K562 (cell line): ENCODE results near the gene INSIG1. TPM values are rescaled to one million over a fixed set of nuclear protein-coding genes. Genes with fewer than 3 reads are reported as not detected.

Source experiments
- ATAC-seq: fragments of 200-7000 bp; cut with Tn5 transposase; 3 replicates; pipeline ENCODE4 v1.9.1; 2020; ENCODE audit warnings: moderate library complexity
- BruUV-seq: library from RNA; stranded (reverse); fragments of 400-500 nt; replicated peaks from 2 replicates; lab custom pipeline; 2021; lab: Mats Ljungman, UMichigan
- CTCF ChIA-PET: fragments of 300-600 bp; formaldehyde crosslinking; extraction: SDS; loops from one replicate; lab custom pipeline; 2021; ENCODE audit warnings: low intra/inter-chr PET ratio; lab: Yijun Ruan, JAX
- POLR2A ChIA-PET: fragments of 300-600, 350-650 bp; sonication (Branson Sonifier 250); formaldehyde crosslinking; extraction: SDS; loops from one replicate; lab custom pipeline; 2021; ENCODE audit warnings: antibody characterized with exemption, inconsistent platforms; lab: Yijun Ruan, JAX
- DNase-seq, 4 experiments: peaks; one replicate each; pipeline versions ENCODE4 v3.0.0 to v3.0.0-alpha.2; 2011 to 2018; ENCODE audit warnings: low spot score in 3 of 4, mixed read lengths in 3 of 4; ENCODE audit errors: extremely low read depth in 1 of 4
- FAIRE-seq: peaks from 2 replicates; lab custom pipeline; 2011; peaks lifted over from hg19 to GRCh38; lab: Jason Lieb, UNC
- H2AFZ ChIP-seq: 2 replicates; pipeline ENCODE4 v1.6.0; 2011; ENCODE audit warnings: low read depth, low read length, control low read depth, inconsistent platforms
- H3K27ac ChIP-seq: fragments of 200-600 bp; 3 replicates; pipeline ENCODE4 v1.8.0; 2011; ENCODE audit warnings: low read depth, mild to moderate bottlenecking, control low read depth, inconsistent platforms, low read length, moderate library complexity, mixed read lengths; ENCODE audit errors: extremely low read depth
- H3K27me3 ChIP-seq, 2 experiments: fragments of 300-600 bp in 1 of 2; 2 replicates in 1 of 2; 3 replicates in 1 of 2; pipeline versions ENCODE4 v1.6.0 to v1.8.0; 2011; ENCODE audit warnings: inconsistent platforms in 2 of 2, low read length in 2 of 2, mild to moderate bottlenecking in 1 of 2, mixed read lengths in 1 of 2, moderate library complexity in 1 of 2; ENCODE audit not compliant: control insufficient read depth in 2 of 2, insufficient read depth in 2 of 2
- H3K36me3 ChIP-seq: fragments of 300-600 bp; 3 replicates; pipeline ENCODE4 v1.8.0; 2011; ENCODE audit warnings: mild to moderate bottlenecking, low read length, inconsistent platforms; ENCODE audit not compliant: control insufficient read depth, insufficient read depth
- H3K4me1 ChIP-seq, 2 experiments: fragments of 200-600 bp in 1 of 2; replicated peaks in 1 of 2; 2 replicates in 1 of 2; 3 replicates in 1 of 2; pipeline versions ENCODE4 v1.5.1 to v1.8.0; 2011; ENCODE audit warnings: inconsistent platforms in 2 of 2, low read length in 2 of 2, mild to moderate bottlenecking in 1 of 2, mixed read lengths in 1 of 2, moderate library complexity in 1 of 2; ENCODE audit not compliant: control insufficient read depth in 2 of 2, insufficient read depth in 2 of 2
- H3K4me2 ChIP-seq: 2 replicates; pipeline ENCODE4 v1.6.1; 2011; ENCODE audit warnings: low read length, control low read depth, inconsistent platforms, mixed read lengths; ENCODE audit not compliant: insufficient read depth
- H3K4me3 ChIP-seq: fragments of 200-600 bp; sonication (generic), shearing (Covaris generic); 2 replicates; pipeline ENCODE4 v1.5.1; 2016; ENCODE audit warnings: control low read depth, inconsistent platforms
- H3K79me2 ChIP-seq: fragments of 200-600 bp; 3 replicates; pipeline ENCODE4 v1.8.0; 2011; ENCODE audit warnings: low read length, inconsistent platforms; ENCODE audit not compliant: control insufficient read depth, insufficient read depth
- H3K9ac ChIP-seq, 2 experiments: 2 replicates each; pipeline versions ENCODE4 v1.6.0 to v1.6.1; 2011; ENCODE audit warnings: low read depth in 2 of 2, low read length in 2 of 2, control low read depth in 1 of 2, inconsistent platforms in 1 of 2, mild to moderate bottlenecking in 1 of 2, mixed read lengths in 1 of 2; ENCODE audit not compliant: insufficient read depth in 1 of 2
- H3K9me1 ChIP-seq: one replicate; pipeline ENCODE4 v1.6.0; 2011; ENCODE audit warnings: inconsistent platforms, mild to moderate bottlenecking, low read length, moderate library complexity; ENCODE audit not compliant: control insufficient read depth, insufficient read depth
- H3K9me3 ChIP-seq: replicated peaks from 2 replicates; pipeline ENCODE4 v1.5.1; 2011; ENCODE audit warnings: low read depth, low read length, inconsistent platforms; ENCODE audit not compliant: control insufficient read depth, insufficient read depth
- H4K20me1 ChIP-seq: replicated peaks from 2 replicates; pipeline ENCODE4 v1.6.1; 2011; ENCODE audit warnings: low read length, inconsistent platforms, mixed read lengths; ENCODE audit not compliant: control insufficient read depth, insufficient read depth
- CBFA2T2 ChIP-seq: fragments of 450-650 bp; conservative IDR thresholded peaks from 2 replicates; pipeline ENCODE4 v1.6.1; 2017; ENCODE audit warnings: mild to moderate bottlenecking
- FOSL1 ChIP-seq: fragments of 200-800 bp; sonication (Bioruptor generic); conservative IDR thresholded peaks from 2 replicates; pipeline ENCODE4 v1.6.1; 2016; ENCODE audit warnings: missing genetic modification characterization, missing compliant biosample characterization
- FOXJ2 ChIP-seq: fragments of 200-800 bp; sonication (Bioruptor generic); IDR thresholded peaks from 2 replicates; pipeline ENCODE4 v1.6.1; 2016; ENCODE audit warnings: missing genetic modification characterization, missing compliant biosample characterization
- MITF ChIP-seq: IDR thresholded peaks from 2 replicates; pipeline ENCODE4 v1.6.1; 2014; ENCODE audit warnings: antibody characterized with exemption
- STAT5B ChIP-seq: fragments of 250-450 bp; sonication (Bioruptor Pico); IDR thresholded peaks from 2 replicates; pipeline ENCODE4 v1.8.0; 2021; ENCODE audit warnings: mild to moderate bottlenecking, inconsistent platforms
- ZNF586 ChIP-seq: fragments of 450-650 bp; formaldehyde crosslinking; conservative IDR thresholded peaks from 2 replicates; pipeline ENCODE4 v1.4.0; 2020; ENCODE audit warnings: mild to moderate bottlenecking, moderate library complexity
- ZNF589 ChIP-seq: fragments of 200-800 bp; sonication (Bioruptor generic); IDR thresholded peaks from 2 replicates; pipeline ENCODE4 v1.6.1; 2016; ENCODE audit warnings: low read depth, missing genetic modification characterization, missing compliant biosample characterization
- ZNF76 ChIP-seq: fragments of 250-450 bp; sonication (Bioruptor Pico); IDR thresholded peaks from 2 replicates; pipeline ENCODE4 v1.4.0; 2020; ENCODE audit warnings: mild to moderate bottlenecking, moderate library complexity, borderline replicate concordance
- WGBS: fragments of 100-300 bp; shearing (Covaris generic); methylation state at CpG from one replicate; pipeline ENCODE4 v1.1.6; 2016; ENCODE audit warnings: low coverage, mixed read lengths; ENCODE audit not compliant: insufficient coverage; ENCODE audit errors: missing lambda C conversion rate; 5-methylcytosine and 5-hydroxymethylcytosine counted together
- in situ Hi-C: fragments of 300-500 bp; cut with MboI; formaldehyde crosslinking; loops from 4 replicates; pipeline ENCODE4 v1.15.0; 2018; ENCODE audit warnings: inconsistent platforms, mixed read lengths
- intact Hi-C: fragments of 100-400 bp; cut with micrococcal nuclease; formaldehyde crosslinking; loops from 2 replicates; pipeline ENCODE4 v1.14.2; 2022
- polyA plus RNA-seq, 8 experiments: library from polyadenylated mRNA; depleted of rRNA in 4 of 8; stranded (reverse) in 5 of 8; unstranded in 3 of 8; fragments of >200 nt; fragmentation: Nextera tagmentation in 2 of 8; fragmentation: Illumina TruSeq in 1 of 8; extraction: Ambion mirVana in 2 of 8; extraction: Trizol in 1 of 8; gene quantifications; 2 replicates each; pipeline versions ENCODE4 v1.2.1 to v1.2.3, GENCODE V29; 2011 to 2014; ENCODE audit warnings: inconsistent platforms in 1 of 8, missing spikeins in 1 of 8
- total RNA-seq, 7 experiments: library from RNA; depleted of rRNA in 6 of 7; stranded (reverse); fragments of >200 nt in 6 of 7; fragmentation: Illumina TruSeq in 2 of 7; extraction: Trizol in 2 of 7; gene quantifications; 2 replicates each; pipeline versions ENCODE4 v1.2.1 to v1.2.3, GENCODE V29; 2011 to 2021; ENCODE audit warnings: low replicate concordance in 1 of 7

Gene INSIG1
- total and polyA plus RNA-seq, 9 of the 15 experiments (the other 6 are each of a cell fraction or from before 2014, with no cell fraction given) = 57.1 to 787 (median 238) TPM

DNA sequence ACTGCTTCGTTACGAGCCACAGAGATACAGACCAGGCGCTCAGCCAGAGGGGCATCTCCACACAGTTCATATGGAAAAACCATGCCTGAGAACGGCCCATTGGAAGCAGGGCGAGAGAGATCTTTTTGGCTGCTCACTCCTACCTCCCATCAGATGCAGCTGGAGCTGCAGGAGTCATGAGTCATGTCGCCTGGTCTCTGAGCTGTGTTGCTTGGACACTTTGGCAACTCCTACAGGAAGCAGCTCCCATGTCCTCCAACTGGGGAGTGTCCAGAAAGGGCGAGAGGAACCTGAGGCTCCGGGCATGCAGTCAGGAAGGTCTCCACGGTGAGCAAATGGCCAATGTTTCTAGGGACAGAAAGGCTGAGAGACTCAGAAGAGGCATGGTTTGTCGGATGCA lies 24.9 kb downstream of the INSIG1 start:
- no peak for ATAC-seq
- Histone ChIP-seq H3K4me2 (no peak overlapping the region), H3K27me3 (peaks cover 0 to 21% of the 10 kb centered on the region in 2 experiments; a peak in 3 of 5 replicates), H3K9me3 (peaks cover 14% of the 10 kb centered on the region), H4K20me1 (no peaks in the 10 kb centered on the region), H3K9me1 (no peaks in the 10 kb centered on the region), H3K27ac (no peak overlapping the region), H3K4me3 (no peak overlapping the region), H3K4me1 (peaks cover 4 to 16% of the 10 kb centered on the region in 2 experiments), H3K36me3 (no peaks in the 10 kb centered on the region), H3K79me2 (no peaks in the 10 kb centered on the region), H3K9ac (no peak overlapping the region), H2AFZ (no peak overlapping the region)
- POLR2A ChIA-PET = interaction anchor here (2.6 kb wide), 1 partner anchor 15 kb away, joined by 11 read pairs; no protein-coding TSS in a partner anchor
- TF ChIP-seq FOXJ2 (tag) (no peak), ZNF586 (CRISPR knock-in tag) (no peak), STAT5B (no peak), ZNF589 (no peak), MITF (no peak), FOSL1 (tag) (peak; percentile 29; the same call in 1 of the 2 replicates), ZNF76 (CRISPR knock-in tag) (no peak), CBFA2T2 (no peak)
- BruUV-seq = no TSS peak
- no peak for DNase-seq
- intact Hi-C loops = no loop called here
- CTCF ChIA-PET = no interaction called here
- WGBS = 7% methylated on average over 10 of the region's 10 CpGs
- FAIRE-seq = no peak
- in situ Hi-C loops = no loop called here
